OCI-LY7 (cell line): ENCODE results near the gene ZPBP. TPM values are rescaled to one million over a fixed set of nuclear protein-coding genes. Genes with fewer than 3 reads are reported as not detected.
A peak's percentile ranks its signal among the peaks of the same experiment; 100 is the strongest.

Experiments used
- BruUV-seq: library from RNA; stranded (reverse); fragments of 400-500 nt; replicated peaks from 2 replicates; lab custom pipeline; 2021; lab: Mats Ljungman, UMichigan
- CTCF ChIA-PET: fragments of 300-600 bp; sonication (Branson Sonifier 250); formaldehyde crosslinking; loops from one replicate; lab custom pipeline; 2022; ENCODE audit warnings: antibody characterized with exemption; ENCODE audit not compliant: unreplicated experiment; lab: Charles Lee
- POLR2A ChIA-PET: fragments of 300-600 bp; sonication (Branson Sonifier 250); formaldehyde crosslinking; loops from one replicate; lab custom pipeline; 2022; ENCODE audit warnings: antibody characterized with exemption; lab: Charles Lee
- DNase-seq: peaks from one replicate; pipeline ENCODE4 v3.0.0-alpha.2; 2015; ENCODE audit warnings: low spot score
- H2AFZ ChIP-seq: fragments of 200-600 bp; sonication (generic), shearing (Covaris generic); 2 replicates; pipeline ENCODE4 v1.6.1; 2014; ENCODE audit warnings: mild to moderate bottlenecking, antibody characterized with exemption, low read length, moderate library complexity
- H3K27ac ChIP-seq: fragments of 200-600 bp; sonication (generic); 2 replicates; pipeline ENCODE4 v1.5.1; 2014; ENCODE audit warnings: mixed run types, low read depth, mild to moderate bottlenecking, moderate library complexity, low read length, inconsistent platforms; ENCODE audit not compliant: poor library complexity, severe bottlenecking
- H3K36me3 ChIP-seq: fragments of 200-600 bp; sonication (generic); 2 replicates; pipeline ENCODE4 v1.6.1; 2014; ENCODE audit warnings: mild to moderate bottlenecking, antibody characterized with exemption, low read length, moderate library complexity, mixed read lengths; ENCODE audit not compliant: insufficient read depth
- H3K4me1 ChIP-seq: fragments of 200-600 bp; sonication (generic); 2 replicates; pipeline ENCODE4 v1.5.1; 2014; ENCODE audit warnings: mild to moderate bottlenecking, low read length; ENCODE audit not compliant: insufficient read depth, poor library complexity, severe bottlenecking
- H3K4me2 ChIP-seq: fragments of 200-600 bp; sonication (generic); 2 replicates; pipeline ENCODE4 v1.6.1; 2014; ENCODE audit warnings: mild to moderate bottlenecking, low read length
- H3K4me3 ChIP-seq: fragments of 200-600 bp; sonication (generic); 2 replicates; pipeline ENCODE4 v1.5.1; 2014; ENCODE audit warnings: mild to moderate bottlenecking, low read depth, low read length; ENCODE audit not compliant: poor library complexity, severe bottlenecking
- H3K79me2 ChIP-seq: fragments of 200-600 bp; sonication (generic); 2 replicates; pipeline ENCODE4 v1.6.1; 2016; ENCODE audit warnings: low read depth, mild to moderate bottlenecking, low read length, moderate library complexity, mixed read lengths; ENCODE audit not compliant: insufficient read depth
- H3K9me2 ChIP-seq: fragments of 200-600 bp; sonication (generic); 2 replicates; pipeline ENCODE4 v1.6.1; 2016; ENCODE audit warnings: mild to moderate bottlenecking, low read length, mixed read lengths; ENCODE audit not compliant: insufficient read depth
- H3K9me3 ChIP-seq: fragments of 200-600 bp; sonication (generic); 2 replicates; pipeline ENCODE4 v1.6.1; 2014; ENCODE audit warnings: mild to moderate bottlenecking, mixed run types, low read length, mixed read lengths
- H4K20me1 ChIP-seq: fragments of 200-600 bp; sonication (generic); 2 replicates; pipeline ENCODE4 v1.6.1; 2014; ENCODE audit warnings: mild to moderate bottlenecking, antibody characterized with exemption, low read length, moderate library complexity, mixed read lengths; ENCODE audit not compliant: insufficient read depth
- CTCF ChIP-seq: fragments of 200-600 bp; sonication (generic); conservative IDR thresholded peaks from 2 replicates; pipeline ENCODE4 v1.5.1; 2014; ENCODE audit warnings: mild to moderate bottlenecking, antibody characterized with exemption, low read length, moderate library complexity, mixed read lengths
- EZH2phosphoT487 ChIP-seq: fragments of 200-600 bp; sonication (generic); IDR thresholded peaks from 2 replicates; pipeline ENCODE4 v1.6.1; 2018; ENCODE audit warnings: low read depth, borderline replicate concordance, mild to moderate bottlenecking, mixed run types, antibody characterized with exemption, low read length, moderate library complexity, mixed read lengths
- intact Hi-C: fragments of 100-400 bp; cut with micrococcal nuclease; formaldehyde crosslinking; loops from one replicate; pipeline ENCODE4 v1.10.0; 2022; ENCODE audit not compliant: unreplicated experiment
- total RNA-seq, 2 experiments: library from RNA; depleted of rRNA in 1 of 2; stranded (reverse); fragments of >200 nt in 1 of 2; shearing (Covaris generic) in 1 of 2; gene quantifications; 2 replicates each; pipeline ENCODE4 v1.2.3, GENCODE V29; 2014 to 2022

Gene ZPBP
- total RNA-seq, 2 experiments from 2014 or later, result not detected

- intact Hi-C loops, result no loop called here
Observed at GRCh38 chr7:49894543-49894942, 198.5 kb downstream of the ZPBP start.

GRCh38 chr7:49893131-49893530 is 199.9 kb downstream of the ZPBP start:
- BruUV-seq, result no TSS peak
- Histone ChIP-seq H3K27ac (no peak overlapping the region), H3K79me2 (no peaks in the 10 kb centered on the region), H3K4me3 (no peak overlapping the region), H3K36me3 (no peaks in the 10 kb centered on the region), H3K4me1 (peaks cover 3% of the 10 kb centered on the region), H4K20me1 (no peaks in the 10 kb centered on the region), H3K9me2 (no peaks in the 10 kb centered on the region), H2AFZ (peak overlapping the region; percentile 5; the same call in 1 of the 2 replicates), H3K4me2 (no peak overlapping the region), H3K9me3 (no peaks in the 10 kb centered on the region)
- CTCF ChIA-PET, result no interaction called here
- no peak for TF ChIP-seq EZH2phosphoT487
- no peak for DNase-seq
- intact Hi-C loops, result no loop called here
- POLR2A ChIA-PET, result no interaction called here

More at GRCh38 chr7:49894543-49894942, 198.5 kb downstream of the ZPBP start:
- Histone ChIP-seq H3K4me1 (peaks cover 3% of the 10 kb centered on the region), H3K27ac (no peak overlapping the region), H2AFZ (no peak overlapping the region), H3K4me3 (no peak overlapping the region), H3K9me2 (no peaks in the 10 kb centered on the region), H3K4me2 (no peak overlapping the region), H3K9me3 (no peaks in the 10 kb centered on the region), H3K79me2 (no peaks in the 10 kb centered on the region), H4K20me1 (no peaks in the 10 kb centered on the region), H3K36me3 (no peaks in the 10 kb centered on the region)
- DNase-seq, result no peak
- ChIA-PET POLR2A (interaction anchor here (0.6 kb wide), 1 partner anchor 269 kb away, joined by 3 read pairs; no protein-coding TSS in a partner anchor), CTCF (no interaction called here)
- no peak for TF ChIP-seq CTCF
- TF ChIP-seq EZH2phosphoT487, result no peak
- no TSS peak for BruUV-seq

GRCh38 chr7:49892481-49892880 is 200.6 kb downstream of the ZPBP start:
- H3K4me1 ChIP-seq, result peaks cover 3% of the 10 kb centered on the region
- H3K36me3 ChIP-seq, result no peaks in the 10 kb centered on the region
- no peaks in the 10 kb centered on the region for H4K20me1 ChIP-seq
- no peak for DNase-seq
- CTCF ChIA-PET, result interaction anchor here (0.6 kb wide), 1 partner anchor 886 kb away, joined by 3 read pairs; no protein-coding TSS in a partner anchor
- TF ChIP-seq CTCF, result no peak
- no peak for TF ChIP-seq EZH2phosphoT487
- no peaks in the 10 kb centered on the region for H3K9me3 ChIP-seq
- BruUV-seq, result no TSS peak
- no peaks in the 10 kb centered on the region for H3K9me2 ChIP-seq
- intact Hi-C loops, result no loop called here
- no peak overlapping the region for H2AFZ ChIP-seq
- no peak overlapping the region for H3K4me2 ChIP-seq
- POLR2A ChIA-PET, result no interaction called here
- H3K79me2 ChIP-seq, result no peaks in the 10 kb centered on the region
- no peak overlapping the region for H3K27ac ChIP-seq
- H3K4me3 ChIP-seq, result no peak overlapping the region

Other genes with a start within 250 kb of the ZPBP start
- gene IKZF1, start 211.5 kb upstream of the ZPBP start, total RNA-seq (2014; rRNA removed; shearing (Covaris generic)), result 90.0 and 108 TPM in 2 replicates
- gene IKZF1, start 211.5 kb upstream of the ZPBP start, total RNA-seq (2022), result 161 and 163 TPM in 2 replicates